ENCODE measurements around the gene PANK1.

PANK1 gene

GRCh38 chr10:89615824-89616223 is 29.2 kb downstream of the PANK1 start:
- DNase-seq (ENCODE audit: low read depth), result no peak

DNA sequence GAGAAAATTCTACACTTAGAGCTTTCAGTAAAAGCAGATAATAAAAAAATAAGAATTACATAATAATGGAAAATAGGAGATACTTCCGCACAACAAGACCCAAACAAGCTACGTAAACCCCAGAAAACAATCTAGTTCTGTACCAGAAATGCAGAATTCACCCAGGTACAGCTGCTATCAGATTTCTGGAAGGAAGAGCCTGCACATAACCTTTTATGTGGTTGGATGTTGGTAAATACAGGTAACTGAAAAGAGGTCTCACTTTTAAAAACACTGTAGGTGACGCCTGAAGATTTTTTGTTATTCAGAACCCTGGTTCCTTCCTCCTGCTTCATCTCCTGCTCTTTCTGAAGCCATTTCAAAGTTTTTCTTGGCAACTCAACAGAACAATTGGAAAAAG is 29.9 kb downstream of the PANK1 start:
- no peak for DNase-seq (ENCODE audit: low read depth)

DNA sequence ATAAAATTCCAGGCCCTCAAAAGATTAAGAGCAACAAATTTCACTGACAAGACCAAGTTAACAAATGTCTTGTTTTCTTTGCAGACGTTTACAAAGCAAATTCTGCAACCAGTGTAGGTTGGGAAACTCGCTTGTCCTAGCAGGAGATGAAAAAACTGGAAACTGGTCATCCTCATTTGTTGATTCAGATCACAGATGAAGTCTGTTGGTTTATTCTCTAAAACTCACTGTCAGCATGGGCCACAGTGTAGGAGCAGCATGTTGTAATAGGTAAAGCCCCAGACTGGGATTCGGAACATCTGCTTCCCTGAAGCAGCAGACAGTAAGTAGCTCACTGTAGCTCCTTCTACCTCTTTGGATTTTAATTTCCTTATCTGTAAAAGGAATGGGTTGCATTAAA is 31.5 kb downstream of the PANK1 start:
- no peak for DNase-seq (ENCODE audit: low read depth)

- no peak for DNase-seq (ENCODE audit: low read depth)
These were observed 33.8 kb downstream of the PANK1 start for GRCh38 chr10:89611282-89611681.

- DNase-seq (ENCODE audit: low read depth), result no peak
These were observed 35.2 kb downstream of the PANK1 start for GRCh38 chr10:89609833-89610346.

- no peak for DNase-seq (ENCODE audit: low read depth)
These were observed 40.8 kb downstream of the PANK1 start for GRCh38 chr10:89604200-89604599.

DNA sequence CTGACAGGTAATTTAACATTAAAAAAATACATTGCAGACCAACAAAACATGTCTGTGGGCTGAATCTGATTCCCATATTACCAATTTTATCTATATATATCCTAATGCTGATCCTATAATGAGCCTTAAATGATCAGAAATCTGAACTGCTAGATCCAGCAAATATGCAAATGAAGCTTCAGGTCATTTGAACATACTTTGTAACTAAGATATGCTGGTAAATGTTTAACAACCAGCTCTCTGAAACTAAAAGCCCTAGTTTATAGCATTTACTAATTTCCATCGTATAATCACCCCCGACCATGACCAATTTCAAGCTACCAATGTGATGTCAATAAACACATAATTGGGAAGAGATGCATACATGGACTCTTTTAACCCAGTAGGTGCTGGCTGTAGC is 42.1 kb downstream of the PANK1 start:
- DNase-seq (ENCODE audit: low read depth), result no peak

DNA sequence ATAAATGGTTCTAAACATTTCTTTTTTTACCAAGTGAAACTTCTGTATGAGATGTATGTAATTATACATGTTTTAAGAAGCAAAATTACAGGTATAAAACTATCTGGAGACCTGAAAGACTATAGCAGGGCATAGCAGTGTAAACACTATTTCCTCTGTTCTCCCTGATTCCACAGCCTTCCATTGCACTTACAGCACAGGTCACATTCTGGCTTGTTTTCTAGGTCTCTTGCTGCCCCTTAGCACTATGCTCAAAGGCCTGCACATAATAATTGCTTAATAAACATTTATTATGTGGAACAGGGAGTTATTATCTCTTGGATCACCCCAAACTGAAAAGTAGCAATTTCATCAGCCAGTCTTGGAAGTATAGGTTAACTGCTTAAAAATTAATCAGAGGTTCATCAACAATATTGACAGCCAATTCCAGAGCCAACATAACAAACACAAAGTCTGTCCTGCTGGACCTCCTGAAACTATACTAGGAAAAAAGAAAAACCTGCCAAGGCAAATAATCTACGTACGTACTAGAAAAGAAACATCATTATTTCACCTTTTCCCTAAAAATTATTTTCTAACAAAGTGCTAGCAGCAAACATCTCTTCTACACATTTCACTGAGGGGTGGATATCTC is 43.2 kb downstream of the PANK1 start:
- DNase-seq (ENCODE audit: low read depth), result no peak

DNA sequence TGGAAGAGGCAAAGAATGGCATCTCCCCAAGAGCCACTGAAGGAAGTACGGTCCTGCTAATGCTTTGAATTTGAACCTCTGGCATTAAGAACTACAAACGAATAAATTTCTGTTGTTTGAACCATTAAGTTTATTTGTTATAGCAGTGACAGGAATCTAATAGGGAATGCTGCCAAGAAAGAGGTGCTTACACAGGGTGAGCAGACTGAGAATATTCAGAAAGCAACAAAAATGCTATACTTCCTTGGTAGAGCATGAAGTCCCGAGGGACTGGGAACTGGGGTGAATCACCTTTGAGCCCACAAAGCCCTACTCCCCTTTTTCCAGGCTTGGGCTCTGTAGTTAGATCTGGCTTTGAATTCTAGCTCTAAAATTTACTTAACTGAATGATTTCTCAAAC is 45.0 kb downstream of the PANK1 start:
- no peak for DNase-seq (ENCODE audit: low read depth)

- no peak for DNase-seq (ENCODE audit: low read depth)
These were observed 52.0 kb downstream of the PANK1 start for GRCh38 chr10:89593043-89593442.

DNA sequence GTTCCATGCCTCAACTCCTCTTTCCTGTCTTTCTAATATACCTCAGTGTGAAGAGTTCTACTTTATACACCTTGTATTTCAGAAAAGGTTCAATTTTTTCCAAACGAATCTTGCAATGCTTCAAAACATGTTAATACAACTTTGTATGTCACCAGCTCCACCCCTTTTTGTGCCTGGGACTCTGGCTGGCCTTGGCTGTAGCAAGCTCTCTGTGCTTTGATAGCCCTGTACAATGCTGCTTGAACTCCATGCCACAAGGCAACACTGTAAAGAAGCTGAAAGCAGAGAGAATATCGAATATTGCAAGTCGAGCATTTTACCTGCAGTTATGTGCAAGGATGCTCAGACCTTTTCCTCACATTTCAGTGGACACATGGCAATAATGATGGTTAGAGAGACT is 52.5 kb downstream of the PANK1 start:
- DNase-seq (ENCODE audit: low read depth), result no peak

- no peak for DNase-seq (ENCODE audit: low read depth)
These were observed 53.2 kb downstream of the PANK1 start for GRCh38 chr10:89591796-89592271.

DNA sequence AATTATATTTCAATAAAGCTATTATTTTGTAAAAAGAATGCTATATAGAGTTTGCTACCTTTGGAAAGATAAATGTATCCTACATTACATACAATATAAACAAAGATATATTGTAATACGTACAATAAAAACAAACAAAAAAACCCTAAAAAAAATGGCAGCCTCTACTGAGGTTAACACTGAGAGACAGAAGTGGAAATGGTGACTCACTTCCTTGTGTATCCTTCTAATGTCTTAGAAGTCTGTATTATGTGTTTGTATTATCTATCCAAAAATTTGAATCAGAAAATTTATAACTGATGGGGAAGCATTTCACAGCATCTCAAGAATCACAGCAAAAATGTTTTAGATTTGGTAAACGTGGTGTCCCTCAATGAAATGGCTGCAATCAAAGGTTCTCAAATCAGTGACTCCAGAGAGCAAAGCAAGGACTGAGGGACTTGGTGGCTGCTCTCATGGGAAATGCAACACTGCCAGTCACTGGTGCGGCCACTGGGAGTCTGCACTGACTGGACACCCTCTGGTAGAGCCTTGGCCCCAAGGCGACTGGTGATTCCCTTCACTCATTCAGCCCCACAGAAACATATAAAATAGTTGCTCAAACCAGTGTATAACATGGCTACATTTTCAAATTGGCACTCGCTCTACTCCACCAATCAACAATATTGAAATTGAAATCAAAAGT is 53.8 kb downstream of the PANK1 start:
- DNase-seq (ENCODE audit: low read depth), result no peak

GRCh38 chr10:89590326-89590725 is 54.7 kb downstream of the PANK1 start:
- DNase-seq (ENCODE audit: low read depth), result no peak

DNA sequence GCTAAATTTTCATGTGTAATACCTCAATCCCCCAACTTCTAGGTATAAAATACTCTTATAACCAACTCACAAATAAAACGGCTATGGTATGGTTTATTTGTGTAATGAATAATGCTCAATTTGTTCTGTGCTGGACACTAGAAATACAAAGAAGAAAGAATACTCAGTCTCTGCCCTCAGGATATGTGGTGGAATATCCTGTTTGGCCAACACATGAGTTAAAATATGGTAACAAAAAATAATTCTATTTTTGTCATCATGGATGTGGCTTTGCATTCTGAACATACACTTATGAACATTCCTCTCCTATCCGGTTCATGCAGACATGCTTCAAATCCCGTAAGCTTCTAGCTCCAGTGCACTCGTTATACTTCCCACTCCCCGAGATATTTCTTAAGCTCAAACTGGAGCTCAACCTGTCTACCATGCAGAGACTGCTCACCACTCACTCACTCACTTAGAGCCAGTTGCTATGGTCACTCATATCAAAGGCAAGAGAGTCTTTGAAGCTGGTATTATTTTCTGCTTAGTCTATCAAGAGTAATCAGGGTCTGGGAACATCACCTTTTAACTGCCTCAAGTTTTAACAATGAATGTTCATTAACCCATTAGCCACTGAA is 55.8 kb downstream of the PANK1 start:
- no peak for DNase-seq (ENCODE audit: low read depth)

DNA sequence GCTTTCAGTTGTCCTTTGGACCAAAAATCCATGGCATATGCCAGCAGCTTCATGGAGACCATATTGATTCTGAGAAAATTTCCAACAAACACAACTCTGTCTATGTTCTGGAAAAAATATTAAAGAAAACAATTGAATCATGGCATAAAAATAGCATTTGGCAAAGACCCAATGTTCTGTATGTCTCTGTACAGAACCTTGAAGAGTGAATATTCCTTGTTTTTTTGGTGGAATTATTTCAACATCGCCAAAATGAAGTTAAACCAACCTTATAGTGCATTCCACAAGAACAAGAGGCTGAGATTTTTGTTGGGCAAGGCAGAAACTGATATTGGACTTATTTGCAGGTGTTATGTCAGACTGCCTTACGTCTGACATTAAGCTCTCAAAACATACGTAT is 56.4 kb downstream of the PANK1 start:
- no peak for DNase-seq (ENCODE audit: low read depth)

GRCh38 chr10:89582022-89582421 is 63.0 kb downstream of the PANK1 start:
- no peak for DNase-seq (ENCODE audit: low read depth)

GRCh38 chr10:89580243-89580642 is 64.8 kb downstream of the PANK1 start:
- no peak for DNase-seq (ENCODE audit: low read depth)

- DNase-seq (ENCODE audit: low read depth), result no peak
These were observed 68.3 kb downstream of the PANK1 start for GRCh38 chr10:89576696-89577095.

GRCh38 chr10:89576022-89576421 is 69.0 kb downstream of the PANK1 start:
- DNase-seq (ENCODE audit: low read depth), result no peak

GRCh38 chr10:89575031-89575430 is 70.0 kb downstream of the PANK1 start:
- DNase-seq (ENCODE audit: low read depth), result no peak

DNA sequence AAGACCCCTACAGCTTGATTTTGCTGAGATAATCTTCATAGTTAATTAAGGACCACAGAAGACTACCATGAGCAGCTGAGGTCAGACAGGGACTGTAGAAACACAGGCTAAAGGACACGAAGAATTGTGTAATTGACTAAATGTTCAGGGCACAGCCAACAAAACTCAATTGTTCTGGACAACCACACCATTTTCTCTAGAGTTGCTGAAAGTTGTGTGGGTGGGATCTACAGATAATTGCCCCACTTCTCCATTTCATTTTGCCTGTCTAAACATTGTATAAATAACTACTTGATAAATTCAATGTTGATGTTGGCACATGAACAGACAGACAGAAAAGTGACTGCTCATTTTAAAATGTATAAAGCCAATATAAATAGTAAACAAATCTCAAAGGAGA is 70.7 kb downstream of the PANK1 start:
- DNase-seq (ENCODE audit: low read depth), result no peak

GRCh38 chr10:89567576-89568245 is 77.3 kb downstream of the PANK1 start:
- DNase-seq (ENCODE audit: low read depth), result no peak
